GM12873 (cell line): ENCODE data around the gene MRPL38.
A peak's percentile ranks its signal among the peaks of the same experiment; 100 is the strongest.

Source experiments
- CTCF ChIP-seq: IDR thresholded peaks from 2 replicates; pipeline ENCODE4 v1.5.1; 2012; ENCODE audit warnings: low read depth, mild to moderate bottlenecking, moderate library complexity, low read length, control low read depth; ENCODE audit not compliant: insufficient read depth; ENCODE audit errors: missing control alignments

The MRPL38 gene

GRCh38 chr17:75895370-75896155, 9.1 kb downstream of the MRPL38 start:
- peak; percentile 56 for TF ChIP-seq CTCF

- TF ChIP-seq CTCF: no peak
Measured at GRCh38 chr17:75894049-75894733, 10.5 kb downstream of the MRPL38 start.

- no peak for TF ChIP-seq CTCF
Measured at GRCh38 chr17:75893305-75894048, 11.2 kb downstream of the MRPL38 start.

- TF ChIP-seq CTCF: no peak
Measured at GRCh38 chr17:75892556-75893224, 12.0 kb downstream of the MRPL38 start.

GRCh38 chr17:75891605-75892555, 12.8 kb downstream of the MRPL38 start:
- TF ChIP-seq CTCF: no peak

- TF ChIP-seq CTCF: no peak
Measured at GRCh38 chr17:75891022-75891604, 13.6 kb downstream of the MRPL38 start.
